HAP-1 (cell line): ENCODE data around the gene ZBTB9.

Experiments used
- DNase-seq, 2 experiments: peaks; one replicate each; pipeline ENCODE4 v3.0.0-alpha.2; 2016 to 2020; ENCODE audit warnings: low spot score in 2 of 2
- H3K27me3 ChIP-seq: fragments of 250-450 bp; sonication (Bioruptor Pico); 2 replicates; pipeline ENCODE4 v1.5.1; 2020; ENCODE audit warnings: low read depth, mild to moderate bottlenecking, moderate library complexity
- H3K36me3 ChIP-seq: fragments of 250-450 bp; sonication (Bioruptor Pico); replicated peaks from 2 replicates; pipeline ENCODE4 v1.5.1; 2020; ENCODE audit warnings: mild to moderate bottlenecking
- H3K4me1 ChIP-seq: fragments of 250-450 bp; sonication (Bioruptor Pico); 2 replicates; pipeline ENCODE4 v1.5.1; 2020; ENCODE audit warnings: mild to moderate bottlenecking
- H3K4me3 ChIP-seq: fragments of 250-450 bp; sonication (Bioruptor Pico); 2 replicates; pipeline ENCODE4 v1.5.1; 2020; ENCODE audit warnings: mild to moderate bottlenecking, moderate library complexity
- H3K9me3 ChIP-seq: fragments of 250-450 bp; sonication (Bioruptor Pico); 2 replicates; pipeline ENCODE4 v1.5.1; 2020; ENCODE audit warnings: mild to moderate bottlenecking, moderate library complexity
- in situ Hi-C: fragments of 300-500 bp; cut with MboI; formaldehyde crosslinking; loops from 3 replicates; pipeline ENCODE4 v1.14.3; 2020; ENCODE audit warnings: low sequenced_read_pairs, inconsistent platforms, mixed read lengths

Gene ZBTB9

GRCh38 chr6:33425668-33426577 is 28.5 kb upstream of the ZBTB9 start:
- no peaks in the 10 kb centered on the region for H3K9me3 ChIP-seq
- peak overlapping the region; percentile 41 for H3K4me3 ChIP-seq
- in situ Hi-C loops: no loop called here
- H3K4me1 ChIP-seq: peaks cover 19% of the 10 kb centered on the region
- peak; percentile 85 to 96 for DNase-seq
- H3K36me3 ChIP-seq: no peaks in the 10 kb centered on the region
- H3K27me3 ChIP-seq: peaks cover 25% of the 10 kb centered on the region

DNA sequence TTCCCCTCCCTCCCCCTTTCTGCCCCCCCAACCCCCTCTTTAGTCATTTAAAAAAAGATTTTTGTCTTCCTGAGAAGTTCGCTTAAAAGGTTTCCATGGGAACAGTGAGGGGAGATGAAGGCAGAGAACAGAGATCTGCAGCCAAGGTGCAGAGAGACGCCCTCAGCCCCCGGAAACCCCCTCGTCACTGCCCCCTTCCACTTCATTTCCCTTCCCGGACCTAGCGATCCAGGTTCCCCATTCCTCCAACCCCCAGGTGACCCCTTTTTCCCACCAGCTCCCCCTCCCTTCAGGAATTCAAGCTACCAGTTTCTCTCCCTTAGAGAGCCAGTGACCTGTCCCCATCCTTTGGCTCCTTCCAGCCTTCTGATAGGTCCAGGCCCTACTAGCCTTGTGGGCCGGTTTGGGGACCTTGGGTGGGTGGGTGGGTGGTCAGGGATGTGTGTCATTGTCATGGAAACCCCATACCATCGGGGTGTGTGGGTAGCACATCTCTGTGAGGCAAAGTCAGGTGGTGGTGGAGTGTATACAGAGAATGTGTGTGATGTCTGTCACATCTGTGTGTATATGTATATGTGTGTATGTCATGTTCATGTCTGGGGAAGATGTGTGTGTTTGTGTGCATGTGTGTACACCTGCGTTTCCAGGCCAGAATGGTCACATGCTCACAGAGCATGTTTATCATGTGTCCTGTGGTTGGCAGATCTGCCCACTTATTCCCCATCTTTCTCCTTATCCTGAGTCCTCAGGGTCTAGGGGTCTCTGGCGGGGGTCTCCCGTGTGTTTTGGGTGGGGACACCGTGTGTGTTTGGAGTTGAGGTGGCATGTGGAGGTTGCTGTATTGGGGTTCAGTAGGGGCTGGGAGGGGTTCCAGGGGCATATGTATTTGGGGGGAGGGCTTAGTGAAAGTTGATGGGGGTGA is 27.5 kb upstream of the ZBTB9 start:
- DNase-seq: peak in 1 of 2 experiments; percentile 38
- peaks cover 18% of the 10 kb centered on the region for H3K27me3 ChIP-seq
- peak overlapping the region; percentile 45 for H3K4me3 ChIP-seq
- H3K4me1 ChIP-seq: peaks cover 24% of the 10 kb centered on the region
- no peaks in the 10 kb centered on the region for H3K9me3 ChIP-seq
- no peaks in the 10 kb centered on the region for H3K36me3 ChIP-seq
- in situ Hi-C loops: no loop called here

- peaks cover 24% of the 10 kb centered on the region for H3K4me1 ChIP-seq
- H3K9me3 ChIP-seq: no peaks in the 10 kb centered on the region
- H3K27me3 ChIP-seq: peaks cover 11% of the 10 kb centered on the region
- DNase-seq: peak in 1 of 2 experiments; percentile 65
- peak overlapping the region; percentile 45 for H3K4me3 ChIP-seq
- in situ Hi-C loops: no loop called here
- no peaks in the 10 kb centered on the region for H3K36me3 ChIP-seq
Observed at GRCh38 chr6:33427585-33428223, 26.7 kb upstream of the ZBTB9 start.

DNA sequence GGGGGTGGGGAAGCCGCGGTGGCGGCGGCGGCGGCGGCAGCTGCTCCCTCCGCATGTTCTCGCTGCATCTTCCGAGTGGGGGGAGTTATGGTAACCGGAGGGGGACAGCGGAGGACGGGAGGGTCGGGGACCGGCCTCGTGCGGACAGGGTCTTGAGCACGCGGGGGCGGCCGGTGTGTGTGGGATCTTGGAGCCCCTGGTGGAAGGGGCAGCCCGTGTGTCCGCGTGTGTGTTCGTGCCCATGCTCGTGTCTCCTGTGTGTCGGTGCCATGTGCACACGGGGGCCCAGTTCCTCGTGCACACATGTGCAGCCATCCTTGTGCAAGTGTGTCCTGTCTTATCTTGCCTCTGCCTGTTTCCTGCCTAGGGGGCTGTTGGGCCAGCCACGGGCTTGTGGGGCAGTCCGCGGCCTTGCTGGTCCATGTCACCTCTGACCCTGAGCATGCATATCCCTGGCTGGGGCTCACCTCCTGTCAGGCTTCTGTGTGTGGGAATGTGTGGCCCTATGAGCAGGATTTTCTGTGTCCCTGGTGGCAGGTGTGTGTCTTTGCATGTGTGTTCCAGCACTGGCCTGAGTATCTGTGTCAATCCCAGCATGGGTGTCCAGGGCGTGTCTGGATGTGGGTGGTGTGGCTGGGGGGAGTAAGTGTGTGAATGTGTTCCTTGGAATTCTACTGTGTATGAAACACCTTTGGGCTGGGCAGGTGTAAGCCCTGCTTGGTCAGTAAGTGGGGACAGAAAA is 26.0 kb upstream of the ZBTB9 start:
- DNase-seq: peak; percentile 44 to 71
- Histone ChIP-seq H3K4me3 (peak overlapping the region; percentile 34), H3K36me3 (no peaks in the 10 kb centered on the region), H3K9me3 (no peaks in the 10 kb centered on the region), H3K4me1 (peaks cover 24% of the 10 kb centered on the region), H3K27me3 (peaks cover 6% of the 10 kb centered on the region)
- in situ Hi-C loops: no loop called here

- Histone ChIP-seq H3K36me3 (no peaks in the 10 kb centered on the region), H3K4me1 (peaks cover 24% of the 10 kb centered on the region), H3K27me3 (no peaks in the 10 kb centered on the region), H3K9me3 (no peaks in the 10 kb centered on the region), H3K4me3 (no peak overlapping the region)
- DNase-seq: no peak
- in situ Hi-C loops: no loop called here
Observed at GRCh38 chr6:33428966-33429749, 25.2 kb upstream of the ZBTB9 start.

DNA sequence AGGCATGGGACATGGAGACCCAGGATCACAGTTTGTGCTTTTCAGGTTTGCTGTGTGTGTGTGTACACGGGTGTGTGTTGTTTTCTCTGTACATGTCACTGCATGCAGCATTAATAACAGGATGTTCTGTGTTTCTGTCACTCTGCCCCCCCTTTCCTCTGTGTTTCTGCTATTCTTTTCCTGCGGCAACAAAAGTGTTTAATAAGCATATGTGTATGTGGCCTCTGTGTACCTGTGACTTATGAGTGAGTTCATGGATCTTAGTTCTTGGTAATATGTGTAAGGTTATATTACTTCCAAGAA is 24.7 kb upstream of the ZBTB9 start:
- H3K4me3 ChIP-seq: no peak overlapping the region
- peaks cover 24% of the 10 kb centered on the region for H3K4me1 ChIP-seq
- H3K27me3 ChIP-seq: no peaks in the 10 kb centered on the region
- no peak for DNase-seq
- H3K9me3 ChIP-seq: no peaks in the 10 kb centered on the region
- H3K36me3 ChIP-seq: no peaks in the 10 kb centered on the region
- in situ Hi-C loops: no loop called here

- Histone ChIP-seq H3K4me3 (no peak overlapping the region), H3K27me3 (no peaks in the 10 kb centered on the region), H3K4me1 (peaks cover 19% of the 10 kb centered on the region), H3K9me3 (no peaks in the 10 kb centered on the region), H3K36me3 (no peaks in the 10 kb centered on the region)
- in situ Hi-C loops: no loop called here
- no peak for DNase-seq
Observed at GRCh38 chr6:33430334-33430733, 24.0 kb upstream of the ZBTB9 start.

DNA sequence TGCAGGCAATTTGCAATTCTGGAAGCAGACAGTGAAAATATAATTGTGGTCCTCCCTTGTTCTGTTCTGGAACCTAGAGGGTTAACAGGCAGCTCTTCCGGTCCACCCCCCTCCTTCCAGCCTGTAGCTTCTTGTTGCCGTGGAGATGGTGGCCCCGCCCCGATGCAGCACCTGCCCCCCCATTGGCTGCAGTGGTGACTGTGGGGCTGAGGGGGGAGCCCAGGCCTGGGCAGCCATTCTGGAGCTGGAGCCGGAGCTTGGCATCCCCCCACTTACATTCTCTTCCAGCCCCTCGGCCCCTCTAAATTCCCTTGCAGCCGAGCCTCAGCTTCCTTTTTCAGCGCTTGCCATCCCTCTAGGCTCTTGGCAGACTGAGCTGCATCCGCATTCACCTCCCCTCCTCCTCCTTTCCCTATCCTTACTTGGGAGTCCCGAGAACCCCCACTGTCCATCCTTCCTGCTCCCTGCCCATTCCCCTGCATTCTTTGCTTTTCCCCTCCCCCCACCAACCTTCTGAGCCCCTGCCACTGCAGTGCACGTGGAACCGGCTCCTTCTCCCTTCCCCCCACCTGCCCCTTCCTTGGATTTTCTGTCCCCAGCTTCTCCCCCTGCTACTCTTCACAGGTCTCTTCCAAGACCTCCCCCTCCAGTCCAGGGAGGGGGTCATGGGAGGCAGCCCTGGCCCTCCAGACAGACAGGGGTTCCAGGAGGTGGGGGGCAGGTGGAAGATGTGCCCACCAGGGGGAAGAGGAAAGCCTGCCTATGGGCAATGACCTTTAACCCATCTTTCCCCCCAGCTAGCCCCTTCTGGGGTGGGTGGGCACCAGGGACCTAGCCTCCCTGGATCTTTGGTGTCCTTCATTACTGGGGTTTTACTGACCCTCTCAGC is 23.1 kb upstream of the ZBTB9 start:
- peak; percentile 44 to 82 for DNase-seq
- in situ Hi-C loops: no loop called here
- H3K4me3 ChIP-seq: peak overlapping the region; percentile 8; the same call in 1 of the 2 replicates
- no peaks in the 10 kb centered on the region; the same call in 1 of the 2 replicates for H3K36me3 ChIP-seq
- peaks cover 19% of the 10 kb centered on the region for H3K4me1 ChIP-seq
- H3K27me3 ChIP-seq: no peaks in the 10 kb centered on the region
- H3K9me3 ChIP-seq: no peaks in the 10 kb centered on the region

GRCh38 chr6:33431880-33432541 is 22.4 kb upstream of the ZBTB9 start:
- in situ Hi-C loops: no loop called here
- peaks cover 18% of the 10 kb centered on the region for H3K4me1 ChIP-seq
- H3K36me3 ChIP-seq: no peaks in the 10 kb centered on the region; the same call in 1 of the 2 replicates
- no peak for DNase-seq
- no peaks in the 10 kb centered on the region for H3K27me3 ChIP-seq
- no peaks in the 10 kb centered on the region for H3K9me3 ChIP-seq
- no peak overlapping the region for H3K4me3 ChIP-seq

GRCh38 chr6:33432546-33432945 is 21.8 kb upstream of the ZBTB9 start:
- no peaks in the 10 kb centered on the region for H3K27me3 ChIP-seq
- no peaks in the 10 kb centered on the region for H3K9me3 ChIP-seq
- peaks cover 12% of the 10 kb centered on the region for H3K4me1 ChIP-seq
- DNase-seq: no peak
- no peak overlapping the region for H3K4me3 ChIP-seq
- H3K36me3 ChIP-seq: no peaks in the 10 kb centered on the region; the same call in 1 of the 2 replicates
- in situ Hi-C loops: no loop called here

DNA sequence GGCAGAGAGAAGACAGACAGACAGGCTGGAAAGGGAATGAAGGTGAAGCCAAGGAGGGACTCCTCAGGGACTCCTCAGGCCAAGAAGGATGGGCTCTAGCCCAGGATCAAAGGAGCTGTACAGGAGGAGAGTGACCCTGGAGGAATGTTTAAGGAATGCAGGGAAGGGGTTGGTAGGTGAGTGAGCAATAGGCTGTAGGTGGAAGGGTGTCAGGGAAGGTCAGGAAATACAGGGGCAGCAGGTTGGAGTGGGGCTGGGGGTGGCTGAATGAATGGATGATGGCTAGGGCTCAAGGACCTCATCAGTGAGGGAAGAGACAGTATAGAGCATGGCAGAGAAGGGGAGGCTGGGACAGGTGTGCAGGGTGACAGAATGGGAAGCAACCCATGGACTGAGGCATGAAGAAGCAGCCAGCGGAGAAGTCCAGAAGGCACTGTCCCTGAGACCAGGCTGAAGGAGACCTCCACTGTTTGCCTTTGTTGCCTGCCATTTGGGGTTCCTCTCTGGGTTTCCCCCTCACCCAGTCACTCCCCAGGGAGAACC is 21.3 kb upstream of the ZBTB9 start:
- no peaks in the 10 kb centered on the region; the same call in 1 of the 2 replicates for H3K36me3 ChIP-seq
- in situ Hi-C loops: no loop called here
- no peaks in the 10 kb centered on the region for H3K9me3 ChIP-seq
- no peak for DNase-seq
- no peaks in the 10 kb centered on the region for H3K27me3 ChIP-seq
- H3K4me3 ChIP-seq: no peak overlapping the region
- H3K4me1 ChIP-seq: peaks cover 12% of the 10 kb centered on the region
